AG09319 (cell line): ENCODE measurements around the gene CCM2L.

Source experiments
- DNase-seq: peaks from one replicate; pipeline ENCODE4 v3.0.0-alpha.2; 2010; ENCODE audit warnings: low read depth; ENCODE audit errors: extremely low read depth
- TF ChIP-seq, protein P1 (sequence below): IDR thresholded peaks from 2 replicates; pipeline ENCODE4 v1.5.1; 2011; ENCODE audit warnings: low read depth, mild to moderate bottlenecking, inconsistent platforms, low read length, moderate library complexity

The CCM2L gene

DNA sequence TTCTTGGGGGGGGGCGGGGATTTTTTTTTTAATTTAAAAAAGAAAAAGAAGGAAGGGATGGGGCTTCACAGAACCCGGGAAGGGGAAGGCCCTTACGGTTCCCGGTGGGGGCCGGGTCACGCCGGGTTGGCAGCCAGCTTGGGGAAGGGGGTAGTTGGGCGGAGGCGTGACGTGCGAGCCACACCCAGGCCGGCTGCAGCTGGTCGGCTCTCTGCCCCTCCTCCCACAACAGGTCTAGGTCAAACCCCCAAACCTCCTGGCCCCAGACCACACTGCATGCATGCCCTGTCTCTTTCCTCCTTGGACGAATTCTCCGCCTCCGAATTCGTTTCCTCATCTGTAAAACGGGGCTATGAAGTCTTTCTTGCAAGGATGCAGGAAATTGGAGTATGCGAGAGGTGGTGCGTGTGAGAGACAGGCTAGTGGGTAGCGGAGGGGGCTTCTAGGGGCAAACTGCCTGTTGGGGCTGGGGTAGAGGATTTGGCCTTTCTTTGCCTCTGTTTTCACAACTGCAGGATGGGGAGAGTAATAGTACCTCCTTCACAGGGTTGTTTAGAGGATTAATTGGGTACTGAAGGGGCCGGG is 42.6 kb downstream of the CCM2L start:
- TF ChIP-seq, protein P1, sequence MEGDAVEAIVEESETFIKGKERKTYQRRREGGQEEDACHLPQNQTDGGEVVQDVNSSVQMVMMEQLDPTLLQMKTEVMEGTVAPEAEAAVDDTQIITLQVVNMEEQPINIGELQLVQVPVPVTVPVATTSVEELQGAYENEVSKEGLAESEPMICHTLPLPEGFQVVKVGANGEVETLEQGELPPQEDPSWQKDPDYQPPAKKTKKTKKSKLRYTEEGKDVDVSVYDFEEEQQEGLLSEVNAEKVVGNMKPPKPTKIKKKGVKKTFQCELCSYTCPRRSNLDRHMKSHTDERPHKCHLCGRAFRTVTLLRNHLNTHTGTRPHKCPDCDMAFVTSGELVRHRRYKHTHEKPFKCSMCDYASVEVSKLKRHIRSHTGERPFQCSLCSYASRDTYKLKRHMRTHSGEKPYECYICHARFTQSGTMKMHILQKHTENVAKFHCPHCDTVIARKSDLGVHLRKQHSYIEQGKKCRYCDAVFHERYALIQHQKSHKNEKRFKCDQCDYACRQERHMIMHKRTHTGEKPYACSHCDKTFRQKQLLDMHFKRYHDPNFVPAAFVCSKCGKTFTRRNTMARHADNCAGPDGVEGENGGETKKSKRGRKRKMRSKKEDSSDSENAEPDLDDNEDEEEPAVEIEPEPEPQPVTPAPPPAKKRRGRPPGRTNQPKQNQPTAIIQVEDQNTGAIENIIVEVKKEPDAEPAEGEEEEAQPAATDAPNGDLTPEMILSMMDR, result no peak

DNA sequence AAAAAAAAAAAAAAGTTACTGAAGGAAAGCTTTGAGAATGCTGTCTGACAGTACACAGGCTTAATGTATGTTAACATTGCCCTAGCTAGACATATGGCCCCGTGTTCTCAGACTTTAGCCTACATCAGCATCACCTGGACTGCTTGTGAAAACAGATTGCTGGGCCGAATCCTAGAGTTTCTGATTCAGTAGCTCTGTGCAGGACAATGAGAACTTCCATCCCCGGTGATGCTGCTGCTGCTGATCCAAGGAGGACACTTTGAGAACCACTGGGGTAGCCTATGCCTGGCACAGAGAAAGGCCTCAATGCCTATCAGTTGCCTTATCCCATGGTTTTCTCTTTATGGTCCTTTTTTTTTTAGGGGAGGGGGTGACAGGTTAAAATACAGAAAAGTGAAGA is 43.4 kb downstream of the CCM2L start:
- no peak for DNase-seq
- TF ChIP-seq, protein P1, result no peak

More for the DNA sequence above, 42.6 kb downstream of the CCM2L start:
- DNase-seq, result no peak

DNA sequence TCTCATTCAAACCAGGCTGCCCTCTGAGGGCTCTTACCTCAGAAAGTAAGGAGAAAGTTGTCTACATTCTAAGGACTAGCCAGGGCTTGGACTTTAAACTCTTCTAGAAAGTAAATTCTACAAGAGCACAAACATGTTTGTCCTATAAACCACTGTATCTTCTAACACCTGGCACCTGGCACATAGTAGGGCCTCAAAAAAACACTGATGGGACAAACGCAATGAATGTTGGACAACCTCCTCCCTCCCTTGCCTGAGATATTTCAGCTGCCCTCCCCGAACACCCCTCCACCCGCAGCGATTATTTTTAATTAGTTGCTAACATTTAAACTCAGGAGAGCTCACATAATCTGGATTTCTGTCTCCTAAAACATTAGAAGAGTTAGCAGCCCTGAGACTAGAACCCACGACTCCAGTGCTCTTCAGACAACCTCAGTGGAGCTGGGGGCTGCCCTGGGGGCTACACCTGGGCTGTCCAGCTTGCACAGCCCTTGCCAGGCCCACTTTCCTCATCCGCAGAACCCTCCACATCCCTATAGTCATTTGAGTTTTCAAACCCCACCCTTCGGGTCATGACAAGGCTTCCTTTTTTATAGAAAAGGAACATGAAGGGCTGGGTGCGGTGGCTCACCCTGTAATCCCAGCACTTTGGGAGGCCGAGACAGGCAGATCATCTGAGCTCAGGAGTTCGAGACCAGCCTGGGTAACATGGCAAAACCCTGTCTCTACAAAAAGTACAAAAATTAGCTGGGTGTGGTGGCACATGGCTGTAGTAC is 46.7 kb downstream of the CCM2L start:
- TF ChIP-seq, protein P1, result no peak
- DNase-seq, result no peak

DNA sequence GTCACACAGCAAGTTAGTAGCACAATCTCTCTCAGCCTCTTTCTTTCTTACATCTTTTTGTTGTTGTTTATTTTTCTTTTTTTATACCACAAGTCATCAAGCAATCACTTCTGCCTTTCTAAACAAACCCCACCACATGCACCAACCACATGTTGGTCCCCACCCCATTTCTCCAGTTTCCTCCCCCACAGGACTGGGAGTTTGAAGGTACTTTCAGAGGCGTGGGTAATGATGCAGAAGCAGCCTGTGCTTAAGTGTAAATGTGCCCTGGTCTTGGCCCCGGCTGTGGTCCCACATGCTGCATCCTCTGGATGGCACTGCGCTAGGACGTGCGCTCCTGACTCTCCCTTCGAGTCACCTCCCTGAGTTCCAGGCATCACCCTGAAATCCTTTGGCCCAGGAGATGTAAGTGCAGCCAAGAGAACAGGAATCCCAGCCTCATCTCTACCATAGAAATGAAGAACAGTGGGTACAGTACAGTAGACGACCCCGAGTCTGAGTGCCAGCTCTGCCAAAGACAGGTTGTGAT is 47.5 kb downstream of the CCM2L start:
- TF ChIP-seq, protein P1, result no peak
- no peak for DNase-seq

DNA sequence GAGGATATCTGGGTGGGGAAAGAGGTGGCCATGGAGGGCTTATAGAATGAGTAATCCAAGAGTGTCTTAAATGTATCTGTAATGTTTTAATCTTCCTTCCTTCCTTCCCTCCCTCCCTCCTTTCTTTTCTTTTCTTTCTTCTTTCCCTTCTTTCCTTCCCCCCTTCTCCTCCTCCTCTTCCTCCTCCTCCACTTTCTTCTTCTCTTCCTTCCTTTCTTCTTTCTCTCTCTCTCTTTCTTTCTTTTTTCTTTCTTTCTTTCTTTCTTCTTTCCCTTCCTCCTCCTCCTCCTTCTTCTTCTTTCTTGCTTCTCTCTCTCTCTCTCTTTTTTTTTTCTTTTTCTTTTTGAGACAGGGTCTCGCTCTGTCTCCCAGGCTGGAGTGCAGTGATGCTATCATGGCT is 49.0 kb downstream of the CCM2L start:
- DNase-seq, result no peak
- TF ChIP-seq, protein P1, result no peak

DNA sequence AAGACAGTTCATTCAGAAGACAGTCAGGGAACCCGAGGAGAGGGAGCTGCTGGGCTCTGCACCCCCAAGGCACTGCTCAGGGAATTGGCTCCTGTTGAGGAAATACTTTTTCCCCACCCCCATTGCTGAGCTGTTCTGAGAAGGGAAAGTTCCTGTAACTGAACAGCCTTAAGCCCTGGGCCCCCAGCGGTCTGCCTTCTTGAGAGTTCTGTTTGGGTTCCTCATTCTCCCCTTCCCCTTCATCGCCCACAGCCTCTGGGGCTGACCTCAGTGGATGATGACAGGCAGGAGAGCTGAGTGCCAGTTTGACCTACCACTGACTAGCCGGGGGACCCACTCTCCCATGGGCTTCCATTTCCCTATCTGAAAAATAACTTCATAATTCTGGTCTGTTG is 52.5 kb downstream of the CCM2L start:
- TF ChIP-seq, protein P1, result no peak
- no peak for DNase-seq

DNA sequence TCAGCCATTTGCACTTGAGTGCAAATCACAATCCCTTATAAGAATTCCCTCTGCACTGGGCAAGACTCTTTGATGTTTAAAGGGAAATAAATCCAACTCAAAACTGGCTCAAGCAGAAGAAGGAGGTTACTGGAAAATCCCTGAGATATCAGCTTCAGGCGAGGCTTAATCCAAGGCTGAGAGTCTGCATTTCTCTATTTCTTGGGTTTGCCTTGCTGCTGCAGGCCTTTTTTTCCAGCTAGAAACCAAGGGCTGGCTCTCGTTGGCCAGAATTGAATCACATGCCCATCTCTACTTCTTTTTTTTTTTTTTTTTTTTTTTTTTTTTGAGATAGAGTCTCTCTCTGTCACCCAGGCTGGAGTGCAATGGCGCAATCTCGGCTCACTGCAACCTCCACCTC is 53.5 kb downstream of the CCM2L start:
- DNase-seq, result no peak
- TF ChIP-seq, protein P1, result no peak
